Measurements from ENCODE around the gene ZMYND8.
"Not testable (repeated sequence)": the region's sequence is repeated elsewhere in the genome, so short reads cannot be mapped to it uniquely, and the experiment has no call there.

The ZMYND8 gene

GRCh38 chr20:47181056-47181862 is 175.2 kb downstream of the ZMYND8 start:
- H3K4me3 ChIP-seq (ENCODE audit: low read depth, low read length) = no peak overlapping the region
- no peak for TF ChIP-seq CTCF (IDR thresholded peaks at IDR 0.05; ENCODE audit: insufficient read depth, low read length, missing control alignments)
- no peak for DNase-seq (ENCODE audit: low read depth, low spot score)
- POLR2A ChIA-PET = no interaction called here
- CTCF ChIA-PET = interaction anchor here (0.5 to 1.6 kb wide), 2 partner anchors 14 to 203 kb away, joined by 3 to 7 read pairs; no protein-coding TSS in a partner anchor

GRCh38 chr20:47179267-47179666 is 177.2 kb downstream of the ZMYND8 start:
- DNase-seq (ENCODE audit: low read depth, low spot score) = no peak
- TF ChIP-seq CTCF (IDR thresholded peaks at IDR 0.05; ENCODE audit: insufficient read depth, low read length, missing control alignments) = no peak
- no peak overlapping the region for H3K4me3 ChIP-seq (ENCODE audit: low read depth, low read length)
- ChIA-PET CTCF (interaction anchor here (1.7 kb wide), 1 partner anchor 17 kb away, joined by 4 read pairs; no protein-coding TSS in a partner anchor), POLR2A (no interaction called here)

GRCh38 chr20:47178851-47179250 is 177.6 kb downstream of the ZMYND8 start:
- H3K4me3 ChIP-seq (ENCODE audit: low read depth, low read length) = no peak overlapping the region
- POLR2A ChIA-PET = no interaction called here
- CTCF ChIA-PET = interaction anchor here (1.7 kb wide), 1 partner anchor 18 kb away, joined by 4 read pairs; no protein-coding TSS in a partner anchor
- TF ChIP-seq CTCF (IDR thresholded peaks at IDR 0.05; ENCODE audit: insufficient read depth, low read length, missing control alignments) = no peak
- DNase-seq (ENCODE audit: low read depth, low spot score) = no peak

GRCh38 chr20:47178277-47178676 is 178.2 kb downstream of the ZMYND8 start:
- ChIA-PET CTCF (no interaction called here), POLR2A (no interaction called here)
- no peak overlapping the region for H3K4me3 ChIP-seq (ENCODE audit: low read depth, low read length)
- DNase-seq (ENCODE audit: low read depth, low spot score) = no peak
- TF ChIP-seq CTCF (IDR thresholded peaks at IDR 0.05; ENCODE audit: insufficient read depth, low read length, missing control alignments) = no peak

- CTCF ChIA-PET; POLR2A ChIA-PET; DNase-seq (ENCODE audit: low read depth, low spot score): not testable (repeated sequence)
Observed at GRCh38 chr20:47176217-47176616, 180.3 kb downstream of the ZMYND8 start.

GRCh38 chr20:47175493-47175892 is 181.0 kb downstream of the ZMYND8 start:
- DNase-seq (ENCODE audit: low read depth, low spot score) = no peak
- CTCF ChIA-PET = interaction anchor here (0.6 to 1.4 kb wide), 4 partner anchors 9 to 422 kb away, joined by 3 read pairs; no protein-coding TSS in a partner anchor
- TF ChIP-seq CTCF (IDR thresholded peaks at IDR 0.05; ENCODE audit: insufficient read depth, low read length, missing control alignments) = no peak
- POLR2A ChIA-PET = no interaction called here
- H3K4me3 ChIP-seq (ENCODE audit: low read depth, low read length) = no peak overlapping the region

More at GRCh38 chr20:47176217-47176616, 180.3 kb downstream of the ZMYND8 start:
- H3K4me3 ChIP-seq (ENCODE audit: low read depth, low read length) = not testable (repeated sequence)
